ENCODE results near the gene DCUN1D3.

The DCUN1D3 gene

GRCh38 chr16:20920091-20920490 lies 19.9 kb upstream of the DCUN1D3 start:
- Histone ChIP-seq H3K4me1 (ENCODE audit: control insufficient read depth in 2 of 2, insufficient read depth in 2 of 2, low read length in 2 of 2) (no peaks in the 10 kb centered on the region), H3K27ac (ENCODE audit: low read depth in 2 of 2, low read length in 2 of 2) (no peak overlapping the region), H3K9ac (ENCODE audit: low read depth in 1 of 2, low read length in 2 of 2) (no peak overlapping the region), H3K9me3 (ENCODE audit: control insufficient read depth in 2 of 2, low read length in 2 of 2) (no peaks in the 10 kb centered on the region), H3K4me3 (ENCODE audit: low read length in 2 of 2) (no peak overlapping the region), H3K27me3 (ENCODE audit: control insufficient read depth in 2 of 2, insufficient read depth in 2 of 2, low read length in 2 of 2) (no peaks in the 10 kb centered on the region), H3K36me3 (ENCODE audit: control insufficient read depth in 2 of 2, insufficient read depth in 2 of 2, low read length in 2 of 2) (no peaks in the 10 kb centered on the region)

- Histone ChIP-seq H3K4me3 (ENCODE audit: low read length in 2 of 2) (no peak overlapping the region), H3K36me3 (ENCODE audit: control insufficient read depth in 2 of 2, insufficient read depth in 2 of 2, low read length in 2 of 2) (no peaks in the 10 kb centered on the region), H3K9ac (ENCODE audit: low read depth in 1 of 2, low read length in 2 of 2) (no peak overlapping the region), H3K27ac (ENCODE audit: low read depth in 2 of 2, low read length in 2 of 2) (no peak overlapping the region), H3K27me3 (ENCODE audit: control insufficient read depth in 2 of 2, insufficient read depth in 2 of 2, low read length in 2 of 2) (no peaks in the 10 kb centered on the region), H3K9me3 (ENCODE audit: control insufficient read depth in 2 of 2, low read length in 2 of 2) (no peaks in the 10 kb centered on the region), H3K4me1 (ENCODE audit: control insufficient read depth in 2 of 2, insufficient read depth in 2 of 2, low read length in 2 of 2) (no peaks in the 10 kb centered on the region)
Observed at GRCh38 chr16:20918486-20919239, 18.5 kb upstream of the DCUN1D3 start.

GRCh38 chr16:20916942-20917341 lies 16.8 kb upstream of the DCUN1D3 start:
- Histone ChIP-seq H3K36me3 (ENCODE audit: control insufficient read depth in 2 of 2, insufficient read depth in 2 of 2, low read length in 2 of 2) (no peaks in the 10 kb centered on the region), H3K9me3 (ENCODE audit: control insufficient read depth in 2 of 2, low read length in 2 of 2) (no peaks in the 10 kb centered on the region), H3K9ac (ENCODE audit: low read depth in 1 of 2, low read length in 2 of 2) (no peak overlapping the region), H3K4me3 (ENCODE audit: low read length in 2 of 2) (no peak overlapping the region), H3K4me1 (ENCODE audit: control insufficient read depth in 2 of 2, insufficient read depth in 2 of 2, low read length in 2 of 2) (no peaks in the 10 kb centered on the region), H3K27ac (ENCODE audit: low read depth in 2 of 2, low read length in 2 of 2) (no peak overlapping the region), H3K27me3 (ENCODE audit: control insufficient read depth in 2 of 2, insufficient read depth in 2 of 2, low read length in 2 of 2) (no peaks in the 10 kb centered on the region)

- Histone ChIP-seq H3K4me3 (ENCODE audit: low read length in 2 of 2) (no peak overlapping the region), H3K4me1 (ENCODE audit: control insufficient read depth in 2 of 2, insufficient read depth in 2 of 2, low read length in 2 of 2) (no peaks in the 10 kb centered on the region), H3K9me3 (ENCODE audit: control insufficient read depth in 2 of 2, low read length in 2 of 2) (no peaks in the 10 kb centered on the region), H3K27ac (ENCODE audit: low read depth in 2 of 2, low read length in 2 of 2) (no peak overlapping the region), H3K27me3 (ENCODE audit: control insufficient read depth in 2 of 2, insufficient read depth in 2 of 2, low read length in 2 of 2) (no peaks in the 10 kb centered on the region), H3K36me3 (ENCODE audit: control insufficient read depth in 2 of 2, insufficient read depth in 2 of 2, low read length in 2 of 2) (no peaks in the 10 kb centered on the region), H3K9ac (ENCODE audit: low read depth in 1 of 2, low read length in 2 of 2) (no peak overlapping the region)
Observed at GRCh38 chr16:20916289-20916688, 16.1 kb upstream of the DCUN1D3 start.

DNA sequence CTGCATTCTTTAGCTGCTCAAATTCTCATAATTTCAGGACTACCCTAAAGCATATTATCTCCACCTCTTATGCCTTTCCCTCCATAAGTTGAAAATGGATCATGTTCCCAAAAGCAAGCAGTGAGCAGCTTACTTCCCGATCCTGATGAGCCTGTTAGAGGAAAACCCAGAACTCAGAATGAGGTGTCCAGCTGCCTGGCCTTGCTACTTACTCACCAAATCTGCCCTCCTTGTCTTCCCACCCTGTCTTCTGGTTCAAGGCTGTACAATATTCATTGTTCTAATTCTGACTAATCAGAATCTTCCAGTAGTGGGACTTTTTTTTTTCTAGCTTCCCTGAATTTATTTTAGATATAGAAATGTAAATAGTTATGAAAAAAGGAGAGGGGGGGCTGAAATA lies 11.2 kb upstream of the DCUN1D3 start:
- Histone ChIP-seq H3K4me3 (ENCODE audit: low read length in 2 of 2) (no peak overlapping the region), H3K27ac (ENCODE audit: low read depth in 2 of 2, low read length in 2 of 2) (peak overlapping the region in 1 of 2 donors; percentile 37), H3K9ac (ENCODE audit: low read depth in 1 of 2, low read length in 2 of 2) (no peak overlapping the region), H3K9me3 (ENCODE audit: control insufficient read depth in 2 of 2, low read length in 2 of 2) (no peaks in the 10 kb centered on the region), H3K36me3 (ENCODE audit: control insufficient read depth in 2 of 2, insufficient read depth in 2 of 2, low read length in 2 of 2) (no peaks in the 10 kb centered on the region), H3K27me3 (ENCODE audit: control insufficient read depth in 2 of 2, insufficient read depth in 2 of 2, low read length in 2 of 2) (no peaks in the 10 kb centered on the region), H3K4me1 (ENCODE audit: control insufficient read depth in 2 of 2, insufficient read depth in 2 of 2, low read length in 2 of 2) (peaks cover 0 to 3% of the 10 kb centered on the region in 2 donors)

DNA sequence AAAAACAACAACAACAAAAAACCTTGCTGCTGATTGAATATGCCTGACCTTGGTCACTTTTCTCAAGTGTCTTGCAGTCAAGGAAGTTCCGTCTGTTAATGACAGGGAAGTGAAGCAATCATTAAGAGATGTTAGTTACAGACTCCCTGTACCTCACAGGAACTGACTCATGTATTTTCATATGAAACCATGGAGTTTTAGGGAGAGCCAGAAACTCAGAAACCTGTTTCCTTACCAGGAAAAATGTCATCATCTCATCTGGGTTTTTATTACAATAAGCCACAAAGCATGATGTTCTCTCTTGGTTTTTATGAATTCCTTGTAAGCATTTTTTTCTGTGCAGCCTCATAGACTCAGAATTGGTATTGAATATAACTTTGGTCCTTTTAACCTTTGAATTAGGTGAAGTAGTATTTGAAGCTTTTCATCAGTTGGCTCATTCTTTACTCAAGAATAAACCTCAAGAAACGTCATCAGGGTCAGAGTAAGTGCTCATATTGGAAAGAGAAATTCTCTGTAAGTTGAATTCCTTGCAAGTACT lies 10.7 kb upstream of the DCUN1D3 start:
- Histone ChIP-seq H3K27me3 (ENCODE audit: control insufficient read depth in 2 of 2, insufficient read depth in 2 of 2, low read length in 2 of 2) (no peaks in the 10 kb centered on the region), H3K9me3 (ENCODE audit: control insufficient read depth in 2 of 2, low read length in 2 of 2) (no peaks in the 10 kb centered on the region), H3K4me1 (ENCODE audit: control insufficient read depth in 2 of 2, insufficient read depth in 2 of 2, low read length in 2 of 2) (peaks cover 0 to 9% of the 10 kb centered on the region in 2 donors), H3K9ac (ENCODE audit: low read depth in 1 of 2, low read length in 2 of 2) (no peak overlapping the region), H3K27ac (ENCODE audit: low read depth in 2 of 2, low read length in 2 of 2) (peak overlapping the region in 1 of 2 donors; percentile 37), H3K36me3 (ENCODE audit: control insufficient read depth in 2 of 2, insufficient read depth in 2 of 2, low read length in 2 of 2) (no peaks in the 10 kb centered on the region), H3K4me3 (ENCODE audit: low read length in 2 of 2) (no peak overlapping the region)

DNA sequence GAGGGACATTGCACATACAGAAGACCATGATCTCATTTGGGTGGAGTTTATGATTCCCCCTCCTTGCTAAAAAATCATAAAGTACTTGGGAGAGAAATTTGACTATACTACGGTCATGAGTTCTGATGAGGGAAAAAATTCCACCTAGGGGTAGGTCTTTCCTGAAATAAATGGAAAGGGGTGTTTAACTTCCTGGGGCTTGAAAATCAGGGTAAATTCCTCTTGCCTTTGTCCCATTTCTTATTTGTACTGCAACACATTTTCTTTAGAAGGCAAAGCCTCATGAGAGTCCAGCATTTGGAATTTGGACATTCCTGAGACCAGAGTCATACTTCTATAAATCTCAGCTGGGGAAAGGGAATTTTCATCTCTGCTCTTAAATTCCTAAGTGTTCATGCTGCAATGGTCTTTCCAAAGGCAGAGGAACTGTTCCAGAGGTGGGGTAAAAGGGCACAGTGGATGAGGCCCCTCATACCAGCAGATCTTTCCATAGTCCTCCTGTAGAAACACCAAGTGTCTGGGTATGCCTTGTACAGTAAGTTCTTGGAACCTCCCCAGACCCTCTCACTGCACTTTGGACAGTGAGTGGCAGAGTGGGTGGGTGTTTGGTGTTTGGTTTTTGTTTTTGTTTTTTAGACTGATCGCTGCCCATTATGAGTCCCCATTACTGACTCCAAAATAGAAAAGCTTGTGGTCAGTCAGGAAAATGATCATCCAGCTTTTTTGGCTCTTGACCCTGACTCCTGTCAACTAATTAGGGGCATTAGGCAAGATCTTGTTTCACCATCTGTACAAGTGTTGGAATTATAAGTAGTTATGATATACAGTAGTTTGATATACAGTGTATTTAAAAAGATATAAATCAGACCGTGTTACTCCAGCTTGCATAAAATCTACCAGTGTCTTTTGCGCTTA lies 6.4 kb upstream of the DCUN1D3 start:
- H3K27me3 ChIP-seq (ENCODE audit: control insufficient read depth in 2 of 2, insufficient read depth in 2 of 2, low read length in 2 of 2) = no peaks in the 10 kb centered on the region
- H3K36me3 ChIP-seq (ENCODE audit: control insufficient read depth in 2 of 2, insufficient read depth in 2 of 2, low read length in 2 of 2) = no peaks in the 10 kb centered on the region
- no peak overlapping the region for H3K9ac ChIP-seq (ENCODE audit: low read depth in 1 of 2, low read length in 2 of 2)
- H3K4me3 ChIP-seq (ENCODE audit: low read length in 2 of 2) = no peak overlapping the region
- H3K4me1 ChIP-seq (ENCODE audit: control insufficient read depth in 2 of 2, insufficient read depth in 2 of 2, low read length in 2 of 2) = peaks cover 11 to 27% of the 10 kb centered on the region in 2 donors
- H3K9me3 ChIP-seq (ENCODE audit: control insufficient read depth in 2 of 2, low read length in 2 of 2) = no peaks in the 10 kb centered on the region
- H3K27ac ChIP-seq (ENCODE audit: low read depth in 2 of 2, low read length in 2 of 2) = peak overlapping the region; percentile 40 to 63

DNA sequence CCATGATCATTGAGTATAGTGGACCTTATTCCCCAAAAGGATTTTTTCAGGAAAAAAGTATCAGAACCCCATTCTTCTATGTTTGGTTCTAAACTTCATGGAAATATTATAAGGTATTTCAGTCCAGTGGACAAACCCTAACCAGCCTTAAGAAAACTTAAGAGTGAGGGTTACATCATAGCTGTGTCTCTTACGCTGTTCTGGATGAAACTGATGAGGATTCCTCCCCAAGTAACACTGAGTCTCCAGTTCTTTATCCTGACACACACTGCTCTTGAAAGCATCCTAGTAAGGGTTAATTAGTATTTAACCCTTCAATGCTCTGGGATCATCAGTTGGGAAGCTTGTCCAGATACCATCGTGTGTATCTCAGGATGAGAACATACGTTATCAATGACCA lies 5.4 kb upstream of the DCUN1D3 start:
- no peaks in the 10 kb centered on the region for H3K27me3 ChIP-seq (ENCODE audit: control insufficient read depth in 2 of 2, insufficient read depth in 2 of 2, low read length in 2 of 2)
- H3K9me3 ChIP-seq (ENCODE audit: control insufficient read depth in 2 of 2, low read length in 2 of 2) = no peaks in the 10 kb centered on the region
- H3K27ac ChIP-seq (ENCODE audit: low read depth in 2 of 2, low read length in 2 of 2) = peak overlapping the region; percentile 40 to 63
- H3K4me3 ChIP-seq (ENCODE audit: low read length in 2 of 2) = no peak overlapping the region
- peaks cover 11 to 29% of the 10 kb centered on the region in 2 donors for H3K4me1 ChIP-seq (ENCODE audit: control insufficient read depth in 2 of 2, insufficient read depth in 2 of 2, low read length in 2 of 2)
- no peaks in the 10 kb centered on the region for H3K36me3 ChIP-seq (ENCODE audit: control insufficient read depth in 2 of 2, insufficient read depth in 2 of 2, low read length in 2 of 2)
- no peak overlapping the region for H3K9ac ChIP-seq (ENCODE audit: low read depth in 1 of 2, low read length in 2 of 2)

DNA sequence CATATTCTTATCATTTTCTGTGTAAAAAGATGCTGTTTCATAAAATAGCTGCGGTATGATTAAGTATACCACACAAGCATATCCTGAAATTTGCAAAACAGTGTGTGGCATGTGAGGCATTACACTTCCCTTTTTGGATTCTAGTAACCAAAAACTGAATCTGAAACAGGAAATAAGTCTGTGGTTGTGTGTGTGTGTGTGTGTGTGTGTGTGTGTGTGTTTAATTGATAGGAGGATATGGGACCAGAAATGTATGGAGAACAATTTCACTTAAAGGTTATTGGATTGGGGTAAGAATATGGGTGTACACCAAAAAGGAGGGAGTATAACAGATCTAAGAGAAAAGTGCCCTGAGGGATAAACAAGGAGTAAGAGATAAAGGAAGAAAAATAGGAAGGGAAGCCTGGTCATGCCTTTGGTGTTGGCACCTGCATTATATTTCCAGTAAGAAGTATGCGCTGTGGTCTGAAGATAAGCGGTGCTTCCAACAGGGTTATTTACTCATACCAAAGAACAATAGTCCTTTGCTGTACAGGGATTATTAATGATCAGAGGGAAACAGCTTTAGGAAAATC lies 4.4 kb upstream of the DCUN1D3 start:
- Histone ChIP-seq H3K27me3 (ENCODE audit: control insufficient read depth in 2 of 2, insufficient read depth in 2 of 2, low read length in 2 of 2) (no peaks in the 10 kb centered on the region), H3K36me3 (ENCODE audit: control insufficient read depth in 2 of 2, insufficient read depth in 2 of 2, low read length in 2 of 2) (no peaks in the 10 kb centered on the region), H3K9me3 (ENCODE audit: control insufficient read depth in 2 of 2, low read length in 2 of 2) (no peaks in the 10 kb centered on the region), H3K4me3 (ENCODE audit: low read length in 2 of 2) (no peak overlapping the region), H3K27ac (ENCODE audit: low read depth in 2 of 2, low read length in 2 of 2) (peak overlapping the region; percentile 20 to 21), H3K4me1 (ENCODE audit: control insufficient read depth in 2 of 2, insufficient read depth in 2 of 2, low read length in 2 of 2) (peaks cover 13 to 29% of the 10 kb centered on the region in 2 donors), H3K9ac (ENCODE audit: low read depth in 1 of 2, low read length in 2 of 2) (no peak overlapping the region)

Data from mucosa of rectum (tissue), 2 donors.